Testis (tissue), 2 donors: ENCODE results near the gene TAS2R30.

Experiments
- POLR2A ChIP-seq: fragments of 450-650 bp; IDR thresholded peaks from one replicate; pipeline ENCODE4 v1.6.1; 2017; ENCODE audit warnings: antibody characterized with exemption, mild to moderate bottlenecking, moderate library complexity
- TF ChIP-seq, protein P1 (sequence below), 3 experiments: fragments of 450-650 bp in 2 of 3; fragments of 200-600 bp in 1 of 3; sonication (generic) in 1 of 3; IDR thresholded peaks; one replicate each; pipeline ENCODE4 v1.5.1; 2016 to 2019; ENCODE audit warnings: antibody characterized with exemption in 3 of 3, mild to moderate bottlenecking in 2 of 3, moderate library complexity in 1 of 3

GRCh38 chr12:11178250-11178649 lies 43.8 kb upstream of the TAS2R30 start:
- TF ChIP-seq, protein P1, sequence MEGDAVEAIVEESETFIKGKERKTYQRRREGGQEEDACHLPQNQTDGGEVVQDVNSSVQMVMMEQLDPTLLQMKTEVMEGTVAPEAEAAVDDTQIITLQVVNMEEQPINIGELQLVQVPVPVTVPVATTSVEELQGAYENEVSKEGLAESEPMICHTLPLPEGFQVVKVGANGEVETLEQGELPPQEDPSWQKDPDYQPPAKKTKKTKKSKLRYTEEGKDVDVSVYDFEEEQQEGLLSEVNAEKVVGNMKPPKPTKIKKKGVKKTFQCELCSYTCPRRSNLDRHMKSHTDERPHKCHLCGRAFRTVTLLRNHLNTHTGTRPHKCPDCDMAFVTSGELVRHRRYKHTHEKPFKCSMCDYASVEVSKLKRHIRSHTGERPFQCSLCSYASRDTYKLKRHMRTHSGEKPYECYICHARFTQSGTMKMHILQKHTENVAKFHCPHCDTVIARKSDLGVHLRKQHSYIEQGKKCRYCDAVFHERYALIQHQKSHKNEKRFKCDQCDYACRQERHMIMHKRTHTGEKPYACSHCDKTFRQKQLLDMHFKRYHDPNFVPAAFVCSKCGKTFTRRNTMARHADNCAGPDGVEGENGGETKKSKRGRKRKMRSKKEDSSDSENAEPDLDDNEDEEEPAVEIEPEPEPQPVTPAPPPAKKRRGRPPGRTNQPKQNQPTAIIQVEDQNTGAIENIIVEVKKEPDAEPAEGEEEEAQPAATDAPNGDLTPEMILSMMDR (IDR thresholded peaks at IDR 0.05) = no peak
- no peak for TF ChIP-seq POLR2A
